HG02884 (cell line): ENCODE data around the gene TLR2.

Source experiments
- ATAC-seq: cut with Tn5 transposase; IDR thresholded peaks from one replicate; pipeline ENCODE4 v1.9.1; 2021; ENCODE audit warnings: mild to moderate bottlenecking, moderate library complexity; ENCODE audit not compliant: unreplicated experiment

The TLR2 gene

DNA sequence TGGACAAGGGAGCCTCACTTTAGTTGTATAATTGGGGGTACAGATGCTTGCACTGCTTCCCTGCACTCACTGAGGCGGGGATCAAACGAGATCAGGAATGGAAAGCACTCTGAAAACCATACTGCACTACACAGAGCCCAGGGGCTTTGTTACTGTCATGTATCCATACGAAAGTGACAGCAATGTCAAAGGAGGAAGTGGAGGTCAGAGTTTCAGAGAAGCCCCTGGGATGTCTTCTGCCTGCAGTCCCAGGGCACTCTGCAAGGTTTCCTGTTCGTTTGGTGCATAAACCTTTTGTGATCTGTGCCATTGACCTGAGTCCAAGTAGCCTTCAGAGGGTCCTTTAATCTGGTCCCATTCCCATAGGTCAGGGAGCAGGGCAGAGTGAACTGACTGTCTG, 44.6 kb downstream of the TLR2 start:
- no peak for ATAC-seq

DNA sequence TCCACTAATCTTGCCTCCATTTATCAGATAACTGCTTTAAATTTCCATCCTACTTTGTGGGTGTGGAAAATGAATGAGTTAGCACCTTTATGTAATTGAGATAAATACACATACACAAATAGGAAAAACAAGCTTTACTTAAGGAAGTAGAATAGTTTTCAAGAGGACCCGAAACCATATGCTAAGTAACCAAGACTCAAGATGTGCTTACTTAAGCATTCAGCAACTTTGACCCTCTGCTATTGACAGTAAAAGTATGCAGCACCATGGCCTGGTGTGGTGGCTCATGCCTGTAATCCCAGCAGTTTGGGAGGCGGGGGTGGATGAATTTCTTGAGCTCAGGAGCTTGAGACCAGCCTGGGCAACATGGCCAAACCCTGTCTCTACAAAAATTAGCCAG, 45.8 kb downstream of the TLR2 start:
- no peak for ATAC-seq

- ATAC-seq, result no peak
Measured at GRCh38 chr4:153731239-153731638, 47.2 kb downstream of the TLR2 start.

- peak; percentile 73 for ATAC-seq
Measured at GRCh38 chr4:153733751-153734448, 49.8 kb downstream of the TLR2 start.

DNA sequence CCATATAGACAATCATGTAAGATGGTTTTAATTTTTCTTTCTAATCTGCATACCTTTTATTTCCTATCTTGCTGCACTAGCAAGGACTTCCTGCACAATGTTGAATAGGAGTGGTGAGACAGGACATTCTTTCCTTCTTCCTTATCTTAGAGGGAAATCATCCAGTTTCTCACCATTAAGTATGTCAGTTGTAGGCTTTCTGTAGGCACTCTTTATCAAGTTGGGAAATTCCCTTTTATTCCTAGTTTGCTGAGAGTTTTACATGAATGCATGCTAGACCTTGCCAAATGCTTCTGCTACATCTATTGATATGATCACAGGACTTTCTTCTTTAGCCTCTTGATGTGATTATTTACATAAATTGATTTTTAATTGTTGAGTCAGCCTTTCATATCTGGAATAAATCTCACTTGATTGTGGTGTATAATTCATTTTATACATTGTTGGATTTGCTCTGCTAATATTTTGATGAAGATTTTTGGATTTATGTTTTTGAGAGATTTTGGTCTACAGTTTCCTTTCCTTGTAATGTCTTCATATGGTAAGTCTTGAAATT, 51.9 kb downstream of the TLR2 start:
- ATAC-seq, result no peak

- no peak for ATAC-seq
Measured at GRCh38 chr4:153741541-153741940, 57.5 kb downstream of the TLR2 start.

GRCh38 chr4:153745651-153746050, 61.6 kb downstream of the TLR2 start:
- ATAC-seq, result no peak

GRCh38 chr4:153747406-153747955, 63.4 kb downstream of the TLR2 start:
- no peak for ATAC-seq

GRCh38 chr4:153748378-153748777, 64.3 kb downstream of the TLR2 start:
- ATAC-seq, result no peak

- peak; percentile 90 for ATAC-seq
Measured at GRCh38 chr4:153750197-153750817, 66.2 kb downstream of the TLR2 start.

- no peak for ATAC-seq
Measured at GRCh38 chr4:153755186-153755585, 71.1 kb downstream of the TLR2 start.
